Measurements from ENCODE around the gene SLC35C1.
A peak's percentile ranks its signal among the peaks of the same experiment; 100 is the strongest.

Gene SLC35C1

DNA sequence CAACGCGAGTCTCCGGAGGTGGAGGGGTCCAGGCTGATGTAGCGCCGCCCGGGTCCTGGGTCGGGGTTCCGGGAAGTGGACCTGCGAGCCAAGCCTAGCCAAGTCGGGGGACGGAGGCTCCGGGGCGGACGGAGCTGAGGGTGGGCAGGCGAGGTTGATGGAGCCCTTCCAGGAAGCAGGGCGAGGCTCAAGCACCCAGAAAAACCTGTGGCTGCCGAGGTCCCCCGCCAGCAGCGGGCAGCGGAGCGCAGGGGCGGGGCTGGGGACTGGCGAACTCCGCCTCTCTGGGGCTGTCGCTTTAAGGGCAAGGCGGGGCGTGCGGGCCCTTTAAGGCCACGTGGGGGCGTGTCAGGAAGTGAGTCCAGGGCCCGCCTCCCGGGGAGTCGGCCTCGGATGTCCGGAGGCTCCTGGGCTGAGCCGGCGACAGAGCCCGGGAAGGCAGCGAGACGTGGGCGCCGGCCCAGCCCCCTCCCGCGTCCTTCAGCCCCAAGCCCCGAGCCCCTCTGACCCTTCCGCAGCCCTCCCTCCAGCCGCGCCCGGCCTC, at the start of gene SLC35C1:
Gene SLC35C1 (plus strand): TSS at position 389 of the 544 bp plus-strand sequence. CDS start 653 bp downstream, outside the sequence.
- H3K27me3 ChIP-seq (ENCODE audit: control insufficient read depth in 5 of 5, insufficient read depth in 4 of 5, low read length in 5 of 5): no peaks in the 10 kb centered on the region
- H3K9me3 ChIP-seq (ENCODE audit: control insufficient read depth in 5 of 5, low read length in 5 of 5): no peaks in the 10 kb centered on the region
- peak within 1 kb of the TSS; percentile 79 to 99 (median 88) for H3K4me3 ChIP-seq (ENCODE audit: low read depth in 1 of 5, low read length in 5 of 5)
- peak within 1 kb of the TSS; percentile 91 for H3K27ac ChIP-seq (ENCODE audit: low read depth, low read length)
- H3K36me3 ChIP-seq (ENCODE audit: control insufficient read depth in 5 of 5, insufficient read depth in 5 of 5, low read length in 5 of 5): peaks cover 0 to 17% (median 8%) of the 10 kb centered on the region in 5 donors
- peaks cover 17 to 57% (median 43%) of the 10 kb centered on the region in 5 donors for H3K4me1 ChIP-seq (ENCODE audit: control insufficient read depth in 5 of 5, insufficient read depth in 5 of 5, low read length in 5 of 5)
- peak within 1 kb of the TSS; percentile 56 to 94 (median 87) for H3K9ac ChIP-seq (ENCODE audit: low read length in 5 of 5)

DNA sequence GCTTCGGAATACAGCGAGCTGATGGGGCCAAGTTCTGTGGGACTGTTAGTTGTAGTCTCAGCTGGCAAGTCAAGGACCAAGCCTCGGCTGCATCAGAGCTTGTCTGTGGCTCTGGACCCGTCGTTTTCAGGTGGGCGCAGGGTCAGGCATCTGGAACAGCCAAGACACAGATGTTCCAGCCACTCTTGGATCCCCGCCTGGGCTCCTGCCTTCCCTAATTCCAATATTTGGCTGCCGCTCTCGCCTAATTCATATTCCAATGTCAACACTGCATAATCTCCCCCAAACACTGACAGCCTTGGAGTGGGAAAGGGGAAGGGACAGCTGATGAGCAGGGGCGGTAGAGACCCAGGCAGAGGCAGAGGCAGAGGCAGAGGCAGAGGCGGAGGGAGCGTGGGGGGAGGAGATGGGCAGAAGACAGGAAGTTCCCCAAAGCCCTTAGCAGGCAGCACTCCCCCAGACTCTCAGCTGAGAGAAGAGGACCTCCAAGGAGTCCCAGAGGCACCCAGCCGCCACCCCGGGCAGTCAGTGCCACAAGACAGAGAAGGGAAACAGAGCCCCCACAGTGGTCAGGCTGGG, 49.6 kb upstream of the SLC35C1 start:
- Histone ChIP-seq H3K36me3 (ENCODE audit: control insufficient read depth in 5 of 5, insufficient read depth in 5 of 5, low read length in 5 of 5) (no peaks in the 10 kb centered on the region), H3K27ac (ENCODE audit: low read depth, low read length) (no peak overlapping the region)

DNA sequence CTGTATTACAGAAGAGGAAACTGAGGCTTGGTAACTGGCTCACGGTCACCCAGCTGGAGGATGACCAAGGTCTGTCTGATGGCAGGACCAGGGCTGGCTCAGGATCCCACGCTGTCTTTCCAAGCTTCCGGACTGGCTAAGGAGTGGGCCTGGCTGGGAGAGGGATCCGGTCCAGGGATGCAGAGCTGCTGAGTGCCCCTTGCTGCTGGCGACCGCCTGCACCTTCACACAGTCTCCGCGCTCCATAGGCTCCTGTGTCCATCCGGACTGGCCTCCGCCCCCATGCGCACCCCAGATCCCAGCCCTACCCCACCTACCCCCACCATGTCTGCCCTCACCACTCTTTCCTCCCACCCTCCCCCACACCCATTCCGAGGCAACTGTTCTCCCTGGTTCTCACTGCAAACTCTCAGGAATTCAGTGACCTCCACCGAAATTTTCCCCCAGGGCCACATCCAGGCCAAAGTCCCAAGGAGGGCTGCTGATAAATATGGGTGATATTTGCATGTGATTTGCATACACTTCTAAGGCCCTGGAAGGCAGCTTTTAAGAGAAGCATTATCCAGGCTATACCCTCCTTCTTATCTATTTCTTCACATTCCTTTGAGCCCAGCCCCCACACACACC, 48.5 kb upstream of the SLC35C1 start:
- Histone ChIP-seq H3K9ac (ENCODE audit: low read length in 5 of 5) (no peak overlapping the region), H3K27ac (ENCODE audit: low read depth, low read length) (no peak overlapping the region), H3K36me3 (ENCODE audit: control insufficient read depth in 5 of 5, insufficient read depth in 5 of 5, low read length in 5 of 5) (no peaks in the 10 kb centered on the region), H3K9me3 (ENCODE audit: control insufficient read depth in 5 of 5, low read length in 5 of 5) (no peaks in the 10 kb centered on the region), H3K4me3 (ENCODE audit: low read depth in 1 of 5, low read length in 5 of 5) (no peak overlapping the region), H3K27me3 (ENCODE audit: control insufficient read depth in 5 of 5, insufficient read depth in 4 of 5, low read length in 5 of 5) (peaks cover 11 to 30% (median 25%) of the 10 kb centered on the region in 5 donors), H3K4me1 (ENCODE audit: control insufficient read depth in 5 of 5, insufficient read depth in 5 of 5, low read length in 5 of 5) (no peaks in the 10 kb centered on the region)

More for the DNA sequence above, 49.6 kb upstream of the SLC35C1 start:
- no peak overlapping the region for H3K4me3 ChIP-seq (ENCODE audit: low read depth in 1 of 5, low read length in 5 of 5)
- no peaks in the 10 kb centered on the region for H3K9me3 ChIP-seq (ENCODE audit: control insufficient read depth in 5 of 5, low read length in 5 of 5)
- H3K27me3 ChIP-seq (ENCODE audit: control insufficient read depth in 5 of 5, insufficient read depth in 4 of 5, low read length in 5 of 5): peaks cover 17 to 39% (median 30%) of the 10 kb centered on the region in 5 donors
- no peak overlapping the region for H3K9ac ChIP-seq (ENCODE audit: low read length in 5 of 5)
- H3K4me1 ChIP-seq (ENCODE audit: control insufficient read depth in 5 of 5, insufficient read depth in 5 of 5, low read length in 5 of 5): no peaks in the 10 kb centered on the region

DNA sequence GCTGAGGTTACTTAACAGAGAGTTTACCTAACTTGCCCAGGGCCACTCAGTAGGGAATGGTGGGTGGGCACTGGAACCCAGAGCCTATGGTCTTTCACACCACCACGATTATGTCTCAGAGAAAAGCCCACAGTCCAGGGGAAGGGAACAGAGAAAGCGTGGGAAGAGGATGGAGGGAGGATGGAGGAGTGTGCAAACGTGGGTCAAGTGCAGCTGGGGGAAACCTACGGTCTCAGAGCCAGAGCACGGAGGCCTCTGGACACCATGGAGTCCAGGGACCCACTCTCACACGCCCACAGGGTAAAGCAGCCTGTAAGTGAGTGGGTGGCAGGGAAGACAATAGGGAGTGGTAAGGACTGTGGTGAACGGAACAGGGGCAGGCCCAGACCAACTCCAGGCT, 47.3 kb upstream of the SLC35C1 start:
- H3K9me3 ChIP-seq (ENCODE audit: control insufficient read depth in 5 of 5, low read length in 5 of 5): no peaks in the 10 kb centered on the region
- no peak overlapping the region for H3K27ac ChIP-seq (ENCODE audit: low read depth, low read length)
- no peak overlapping the region for H3K4me3 ChIP-seq (ENCODE audit: low read depth in 1 of 5, low read length in 5 of 5)
- no peaks in the 10 kb centered on the region for H3K4me1 ChIP-seq (ENCODE audit: control insufficient read depth in 5 of 5, insufficient read depth in 5 of 5, low read length in 5 of 5)
- H3K36me3 ChIP-seq (ENCODE audit: control insufficient read depth in 5 of 5, insufficient read depth in 5 of 5, low read length in 5 of 5): no peaks in the 10 kb centered on the region
- peaks cover 11 to 25% (median 23%) of the 10 kb centered on the region in 5 donors for H3K27me3 ChIP-seq (ENCODE audit: control insufficient read depth in 5 of 5, insufficient read depth in 4 of 5, low read length in 5 of 5)
- no peak overlapping the region for H3K9ac ChIP-seq (ENCODE audit: low read length in 5 of 5)

DNA sequence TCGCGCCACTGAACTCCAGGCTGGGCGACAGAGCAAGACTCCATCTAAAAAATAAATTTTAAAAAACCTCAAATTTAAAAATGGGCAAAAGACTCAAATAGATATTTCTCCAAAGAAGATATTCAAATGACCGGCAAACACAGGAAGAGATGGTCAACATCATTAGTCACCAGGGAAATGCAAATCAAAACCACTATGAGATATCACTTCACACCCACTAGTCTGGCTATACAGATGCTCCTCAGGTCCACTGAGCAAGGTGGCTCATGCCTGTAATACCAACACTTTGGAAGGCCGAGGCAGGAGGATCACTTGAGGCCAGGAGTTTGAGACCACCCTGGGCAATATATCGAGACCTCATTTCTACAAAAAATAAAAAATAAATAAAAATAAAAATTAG, 43.3 kb upstream of the SLC35C1 start:
- H3K27me3 ChIP-seq (ENCODE audit: control insufficient read depth in 5 of 5, insufficient read depth in 4 of 5, low read length in 5 of 5): peaks cover 0 to 5% (median 0%) of the 10 kb centered on the region in 5 donors
- no peak overlapping the region for H3K9ac ChIP-seq (ENCODE audit: low read length in 5 of 5)
- H3K9me3 ChIP-seq (ENCODE audit: control insufficient read depth in 5 of 5, low read length in 5 of 5): no peaks in the 10 kb centered on the region
- no peaks in the 10 kb centered on the region for H3K36me3 ChIP-seq (ENCODE audit: control insufficient read depth in 5 of 5, insufficient read depth in 5 of 5, low read length in 5 of 5)
- H3K27ac ChIP-seq (ENCODE audit: low read depth, low read length): no peak overlapping the region
- no peaks in the 10 kb centered on the region for H3K4me1 ChIP-seq (ENCODE audit: control insufficient read depth in 5 of 5, insufficient read depth in 5 of 5, low read length in 5 of 5)
- H3K4me3 ChIP-seq (ENCODE audit: low read depth in 1 of 5, low read length in 5 of 5): no peak overlapping the region

DNA sequence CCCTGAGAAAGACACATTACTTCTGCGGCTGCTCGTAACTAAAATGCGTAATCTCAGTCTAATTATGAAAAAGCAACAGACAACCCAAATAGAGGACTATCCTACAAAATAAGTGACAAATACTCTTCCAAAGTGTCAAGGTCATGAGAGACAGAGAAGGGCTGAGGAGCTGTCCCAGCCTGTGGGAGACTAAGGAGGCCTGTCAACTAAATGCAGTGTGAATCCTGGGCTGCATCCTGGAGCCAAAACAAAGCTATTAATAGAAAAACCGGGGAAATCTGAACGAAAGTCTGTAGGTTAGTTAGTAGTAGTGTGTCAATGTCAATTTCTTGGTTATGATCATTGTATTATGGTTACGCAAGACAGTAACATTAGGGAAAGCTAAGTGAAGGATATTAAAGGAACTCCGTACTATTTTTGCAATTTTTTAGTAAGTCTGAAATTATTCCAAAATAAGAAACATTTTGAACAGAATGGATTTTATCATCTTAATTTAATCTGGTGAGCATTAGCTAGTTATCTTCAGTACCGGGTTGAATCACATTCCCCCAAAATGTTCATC, 39.8 kb upstream of the SLC35C1 start:
- no peak overlapping the region for H3K4me3 ChIP-seq (ENCODE audit: low read depth in 1 of 5, low read length in 5 of 5)
- no peaks in the 10 kb centered on the region for H3K9me3 ChIP-seq (ENCODE audit: control insufficient read depth in 5 of 5, low read length in 5 of 5)
- H3K27ac ChIP-seq (ENCODE audit: low read depth, low read length): no peak overlapping the region
- peaks cover 0 to 5% (median 2%) of the 10 kb centered on the region in 5 donors for H3K27me3 ChIP-seq (ENCODE audit: control insufficient read depth in 5 of 5, insufficient read depth in 4 of 5, low read length in 5 of 5)
- no peak overlapping the region for H3K9ac ChIP-seq (ENCODE audit: low read length in 5 of 5)
- no peaks in the 10 kb centered on the region for H3K36me3 ChIP-seq (ENCODE audit: control insufficient read depth in 5 of 5, insufficient read depth in 5 of 5, low read length in 5 of 5)
- no peaks in the 10 kb centered on the region for H3K4me1 ChIP-seq (ENCODE audit: control insufficient read depth in 5 of 5, insufficient read depth in 5 of 5, low read length in 5 of 5)

DNA sequence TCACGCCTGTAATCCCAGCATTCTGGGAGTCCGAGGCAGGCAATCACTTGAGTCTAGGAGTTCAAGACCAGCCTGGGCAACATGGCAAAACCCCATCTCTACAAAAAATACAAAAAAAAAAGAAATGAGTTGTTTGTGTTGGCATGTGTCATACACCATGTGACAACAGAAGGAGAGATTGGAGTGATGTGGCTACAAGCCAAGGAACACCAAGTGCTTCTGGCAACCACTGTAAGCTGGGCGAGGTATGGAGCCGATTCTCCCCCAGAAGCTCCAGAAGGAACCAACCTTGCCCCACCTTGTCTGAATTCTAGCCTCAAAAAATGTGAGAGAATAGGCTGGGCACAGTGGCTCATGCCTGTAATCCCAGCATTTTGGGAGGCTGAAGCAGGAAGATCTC, 39.1 kb upstream of the SLC35C1 start:
- no peak overlapping the region for H3K9ac ChIP-seq (ENCODE audit: low read length in 5 of 5)
- no peaks in the 10 kb centered on the region for H3K36me3 ChIP-seq (ENCODE audit: control insufficient read depth in 5 of 5, insufficient read depth in 5 of 5, low read length in 5 of 5)
- peaks cover 0 to under 1% (median under 1%) of the 10 kb centered on the region in 5 donors for H3K4me1 ChIP-seq (ENCODE audit: control insufficient read depth in 5 of 5, insufficient read depth in 5 of 5, low read length in 5 of 5)
- H3K27ac ChIP-seq (ENCODE audit: low read depth, low read length): no peak overlapping the region
- H3K4me3 ChIP-seq (ENCODE audit: low read depth in 1 of 5, low read length in 5 of 5): no peak overlapping the region
- peaks cover 0 to 5% (median 2%) of the 10 kb centered on the region in 5 donors for H3K27me3 ChIP-seq (ENCODE audit: control insufficient read depth in 5 of 5, insufficient read depth in 4 of 5, low read length in 5 of 5)
- no peaks in the 10 kb centered on the region for H3K9me3 ChIP-seq (ENCODE audit: control insufficient read depth in 5 of 5, low read length in 5 of 5)

DNA sequence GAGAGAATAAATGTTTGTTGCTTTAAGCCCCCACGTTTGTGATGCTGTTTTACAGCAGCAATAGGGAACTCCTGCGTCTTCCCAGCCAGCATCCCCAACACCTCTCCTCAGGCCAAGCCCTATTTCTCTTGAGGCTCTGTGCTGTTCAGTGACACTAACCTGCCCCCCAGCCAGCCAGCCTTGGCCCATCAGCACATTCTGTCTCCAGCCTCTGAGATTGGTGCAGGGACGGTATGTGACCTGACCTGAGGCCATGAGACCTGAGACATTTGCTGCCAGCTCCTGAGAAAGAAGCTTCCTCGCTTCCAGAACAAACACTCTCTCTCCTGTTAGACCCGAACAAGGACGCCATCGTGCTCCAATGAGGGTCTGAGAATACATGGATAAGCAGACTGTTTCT, 38.5 kb upstream of the SLC35C1 start:
- Histone ChIP-seq H3K27ac (ENCODE audit: low read depth, low read length) (no peak overlapping the region), H3K4me1 (ENCODE audit: control insufficient read depth in 5 of 5, insufficient read depth in 5 of 5, low read length in 5 of 5) (peaks cover 2 to 7% (median 5%) of the 10 kb centered on the region in 5 donors), H3K9me3 (ENCODE audit: control insufficient read depth in 5 of 5, low read length in 5 of 5) (no peaks in the 10 kb centered on the region), H3K27me3 (ENCODE audit: control insufficient read depth in 5 of 5, insufficient read depth in 4 of 5, low read length in 5 of 5) (peaks cover 0 to 8% (median 2%) of the 10 kb centered on the region in 5 donors), H3K9ac (ENCODE audit: low read length in 5 of 5) (no peak overlapping the region), H3K36me3 (ENCODE audit: control insufficient read depth in 5 of 5, insufficient read depth in 5 of 5, low read length in 5 of 5) (no peaks in the 10 kb centered on the region), H3K4me3 (ENCODE audit: low read depth in 1 of 5, low read length in 5 of 5) (no peak overlapping the region)

DNA sequence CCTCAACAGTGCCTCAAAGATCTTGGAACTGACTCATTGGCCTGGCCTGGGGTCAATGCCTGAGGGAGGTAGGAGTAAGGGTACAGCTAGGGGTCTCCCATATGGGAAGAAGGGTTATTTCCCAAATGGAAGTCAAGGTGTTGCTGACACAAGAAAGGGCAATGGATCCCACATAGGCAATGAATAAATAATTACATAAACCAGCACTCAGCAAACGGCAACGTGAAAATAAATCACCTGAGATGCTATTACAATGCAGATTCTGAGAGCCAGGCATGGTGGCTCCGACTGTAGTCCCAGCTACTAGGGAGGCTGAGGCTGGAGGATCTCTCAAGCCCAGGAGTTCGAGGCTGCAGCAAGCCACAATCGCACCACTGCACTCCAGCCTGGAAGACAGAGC, 36.5 kb upstream of the SLC35C1 start:
- H3K9me3 ChIP-seq (ENCODE audit: control insufficient read depth in 5 of 5, low read length in 5 of 5): no peaks in the 10 kb centered on the region
- H3K9ac ChIP-seq (ENCODE audit: low read length in 5 of 5): no peak overlapping the region
- H3K27me3 ChIP-seq (ENCODE audit: control insufficient read depth in 5 of 5, insufficient read depth in 4 of 5, low read length in 5 of 5): peaks cover 0 to 8% (median 2%) of the 10 kb centered on the region in 5 donors
- peaks cover 8 to 27% (median 22%) of the 10 kb centered on the region in 5 donors for H3K4me1 ChIP-seq (ENCODE audit: control insufficient read depth in 5 of 5, insufficient read depth in 5 of 5, low read length in 5 of 5)
- H3K4me3 ChIP-seq (ENCODE audit: low read depth in 1 of 5, low read length in 5 of 5): no peak overlapping the region
- no peak overlapping the region for H3K27ac ChIP-seq (ENCODE audit: low read depth, low read length)
- H3K36me3 ChIP-seq (ENCODE audit: control insufficient read depth in 5 of 5, insufficient read depth in 5 of 5, low read length in 5 of 5): no peaks in the 10 kb centered on the region

DNA sequence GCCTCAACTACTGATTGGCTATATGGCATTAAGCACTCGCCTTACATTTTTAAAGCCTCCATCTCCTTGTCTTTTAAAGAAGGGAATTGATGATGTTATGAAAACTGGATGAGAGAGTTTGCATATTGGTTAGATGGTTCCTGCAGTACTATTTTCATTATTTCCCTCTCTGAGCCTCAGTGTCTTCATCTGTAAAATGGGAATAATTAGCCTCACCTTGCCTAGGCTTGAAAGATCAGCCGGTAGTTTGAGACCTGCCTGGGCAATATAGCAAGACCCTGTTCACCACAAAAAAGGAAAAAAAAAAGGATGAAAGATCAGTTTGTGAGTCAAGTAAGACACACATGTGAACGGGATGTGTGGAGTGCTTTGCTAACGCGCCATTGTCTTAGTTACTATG, 35.0 kb upstream of the SLC35C1 start:
- H3K9ac ChIP-seq (ENCODE audit: low read length in 5 of 5): no peak overlapping the region
- H3K27ac ChIP-seq (ENCODE audit: low read depth, low read length): no peak overlapping the region
- H3K4me1 ChIP-seq (ENCODE audit: control insufficient read depth in 5 of 5, insufficient read depth in 5 of 5, low read length in 5 of 5): peaks cover 8 to 41% (median 28%) of the 10 kb centered on the region in 5 donors
- H3K27me3 ChIP-seq (ENCODE audit: control insufficient read depth in 5 of 5, insufficient read depth in 4 of 5, low read length in 5 of 5): peaks cover 0 to 8% (median 2%) of the 10 kb centered on the region in 5 donors
- no peaks in the 10 kb centered on the region for H3K36me3 ChIP-seq (ENCODE audit: control insufficient read depth in 5 of 5, insufficient read depth in 5 of 5, low read length in 5 of 5)
- H3K9me3 ChIP-seq (ENCODE audit: control insufficient read depth in 5 of 5, low read length in 5 of 5): no peaks in the 10 kb centered on the region
- H3K4me3 ChIP-seq (ENCODE audit: low read depth in 1 of 5, low read length in 5 of 5): no peak overlapping the region

All from subcutaneous abdominal adipose tissue (tissue), 5 donors.